Keratinocyte (primary cell): Measurements from ENCODE around the gene TP53RK.

ENCODE experiments used
- CTCF ChIP-seq, 3 experiments: IDR thresholded peaks in 1 of 3; conservative IDR thresholded peaks in 1 of 3; optimal IDR thresholded peaks in 1 of 3; 2 replicates in 2 of 3; 3 replicates in 1 of 3; pipeline versions ENCODE3 to v1.5.1; 2011; ENCODE audit warnings: low read length in 3 of 3, mild to moderate bottlenecking in 3 of 3, moderate library complexity in 2 of 3, control low read depth in 1 of 3, inconsistent platforms in 1 of 3; ENCODE audit not compliant: insufficient read depth in 2 of 3; ENCODE audit errors: extremely low read depth in 1 of 3
- EZH2 ChIP-seq: IDR thresholded peaks from one replicate; pipeline ENCODE4 v1.6.1; 2012; ENCODE audit warnings: inconsistent platforms, mild to moderate bottlenecking, low read length, moderate library complexity

GRCh38 chr20:46657137-46657536 lies 32.1 kb downstream of the TP53RK start:
- TF ChIP-seq CTCF (optimal IDR thresholded peaks at IDR 0.05 in 1 of 3, IDR thresholded peaks at IDR 0.05 in 1 of 3, conservative IDR thresholded peaks at IDR 0.05 in 1 of 3; ENCODE audit: extremely low read depth in 1 of 3, insufficient read depth in 2 of 3, low read length in 3 of 3): no peak
- no peak for TF ChIP-seq EZH2
